Keratinocyte (primary cell): Measurements from ENCODE around the gene BAG3. TPM values are rescaled to one million over a fixed set of nuclear protein-coding genes. Genes with fewer than 3 reads are reported as not detected.

Experiments used
- DNase-seq: peaks from one replicate; pipeline ENCODE4 v3.0.0-alpha.2; 2011; ENCODE audit warnings: low read depth, missing footprints, low spot score
- FAIRE-seq: peaks from 2 replicates; lab custom pipeline; 2011; peaks lifted over from hg19 to GRCh38; lab: Jason Lieb, UNC
- H2AFZ ChIP-seq: 2 replicates; pipeline ENCODE4 v1.6.0; 2012; ENCODE audit warnings: low read length, control low read depth, inconsistent platforms; ENCODE audit not compliant: control insufficient read depth
- H3K27ac ChIP-seq: 2 replicates; pipeline ENCODE4 v1.5.1; 2011; ENCODE audit warnings: low read length; ENCODE audit not compliant: control insufficient read depth, insufficient read depth
- H3K27me3 ChIP-seq: 3 replicates; pipeline ENCODE4 v1.6.0; 2011; ENCODE audit warnings: low read length; ENCODE audit not compliant: control insufficient read depth, insufficient read depth; ENCODE audit errors: extremely low read depth
- H3K36me3 ChIP-seq, 2 experiments: 2 replicates in 1 of 2; 3 replicates in 1 of 2; pipeline ENCODE4 v1.5.1; 2011; ENCODE audit warnings: low read length in 2 of 2, mild to moderate bottlenecking in 1 of 2; ENCODE audit not compliant: control insufficient read depth in 2 of 2, insufficient read depth in 2 of 2; ENCODE audit errors: extremely low read depth in 1 of 2
- H3K4me1 ChIP-seq: 3 replicates; pipeline ENCODE4 v1.5.1; 2011; ENCODE audit warnings: low read length; ENCODE audit not compliant: control insufficient read depth, insufficient read depth; ENCODE audit errors: extremely low read depth
- H3K4me2 ChIP-seq: 3 replicates; pipeline ENCODE4 v1.6.0; 2011; ENCODE audit warnings: low read depth, low read length; ENCODE audit not compliant: control insufficient read depth, insufficient read depth; ENCODE audit errors: extremely low read depth
- H3K4me3 ChIP-seq, 3 experiments: fragments of 200-600 bp in 1 of 3; sonication (generic) in 1 of 3; 2 replicates in 2 of 3; 3 replicates in 1 of 3; pipeline ENCODE4 v1.5.1; 2011 to 2016; ENCODE audit warnings: low read length in 3 of 3, mild to moderate bottlenecking in 3 of 3, control low read depth in 2 of 3, inconsistent platforms in 1 of 3, low read depth in 1 of 3, mixed read lengths in 1 of 3, mixed run types in 1 of 3, moderate library complexity in 1 of 3; ENCODE audit not compliant: control insufficient read depth in 2 of 3, insufficient read depth in 2 of 3; ENCODE audit errors: extremely low read depth in 1 of 3
- H3K79me2 ChIP-seq: 2 replicates; pipeline ENCODE4 v1.6.0; 2012; ENCODE audit warnings: low read length; ENCODE audit not compliant: control insufficient read depth, insufficient read depth
- H3K9ac ChIP-seq: 3 replicates; pipeline ENCODE4 v1.6.0; 2011; ENCODE audit warnings: low read length; ENCODE audit not compliant: control insufficient read depth, insufficient read depth; ENCODE audit errors: extremely low read depth
- H3K9me1 ChIP-seq: 3 replicates; pipeline ENCODE4 v1.6.0; 2011; ENCODE audit warnings: low read length; ENCODE audit not compliant: control insufficient read depth, insufficient read depth; ENCODE audit errors: extremely low read depth
- H3K9me3 ChIP-seq: 2 replicates; pipeline ENCODE4 v1.5.1; 2012; ENCODE audit warnings: low read depth, low read length; ENCODE audit not compliant: control insufficient read depth
- H4K20me1 ChIP-seq: 3 replicates; pipeline ENCODE4 v1.6.0; 2011; ENCODE audit warnings: low read length; ENCODE audit not compliant: control insufficient read depth, insufficient read depth; ENCODE audit errors: extremely low read depth
- CTCF ChIP-seq, 3 experiments: IDR thresholded peaks in 1 of 3; conservative IDR thresholded peaks in 1 of 3; optimal IDR thresholded peaks in 1 of 3; 2 replicates in 2 of 3; 3 replicates in 1 of 3; pipeline versions ENCODE3 to v1.5.1; 2011; ENCODE audit warnings: low read length in 3 of 3, mild to moderate bottlenecking in 3 of 3, moderate library complexity in 2 of 3, control low read depth in 1 of 3, inconsistent platforms in 1 of 3; ENCODE audit not compliant: insufficient read depth in 2 of 3; ENCODE audit errors: extremely low read depth in 1 of 3
- EZH2 ChIP-seq: IDR thresholded peaks from one replicate; pipeline ENCODE4 v1.6.1; 2012; ENCODE audit warnings: inconsistent platforms, mild to moderate bottlenecking, low read length, moderate library complexity
- dilution Hi-C: fragments of 300-500 bp; cut with MboI; formaldehyde crosslinking; loops from one replicate; pipeline ENCODE4 v1.7.0; 2020; ENCODE audit warnings: low sequenced_read_pairs; ENCODE audit not compliant: extremely low pct_ligation_motif_present
- polyA plus RNA-seq, 5 experiments: library from polyadenylated mRNA; depleted of rRNA in 3 of 5; stranded (reverse) in 3 of 5; stranded (forward) in 1 of 5; unstranded in 1 of 5; fragments of >200 nt; gene quantifications; 1 replicate in 1 of 5; 2 replicates in 3 of 5; 3 replicates in 1 of 5; pipeline versions ENCODE4 v1.2.1 to v1.2.3, GENCODE V29; 2011 to 2012; ENCODE audit warnings: missing spikeins in 2 of 5, low read depth in 1 of 5, low replicate concordance in 1 of 5

Gene BAG3
- polyA plus RNA-seq, 1 donor (not counting 4 experiments of a cell fraction or from before 2014, with no cell fraction given) = 26.2 TPM

GRCh38 chr10:119687192-119688032, 36.2 kb downstream of the BAG3 start:
- no peaks in the 10 kb centered on the region for H3K9me1 ChIP-seq
- H3K4me2 ChIP-seq = peak overlapping the region; percentile 89
- H3K4me3 ChIP-seq = peak overlapping the region; percentile 32 to 68 (median 63)
- H3K4me1 ChIP-seq = peaks cover 24% of the 10 kb centered on the region
- H4K20me1 ChIP-seq = no peaks in the 10 kb centered on the region
- dilution Hi-C loops = no loop called here
- FAIRE-seq = peak; percentile 17
- H3K27me3 ChIP-seq = no peaks in the 10 kb centered on the region
- H3K79me2 ChIP-seq = no peaks in the 10 kb centered on the region
- no peak for DNase-seq
- no peaks in the 10 kb centered on the region for H3K36me3 ChIP-seq
- H3K9ac ChIP-seq = peak overlapping the region; percentile 76
- peak overlapping the region; percentile 93 for H3K27ac ChIP-seq
- H2AFZ ChIP-seq = peak overlapping the region; percentile 69
- no peaks in the 10 kb centered on the region for H3K9me3 ChIP-seq
- TF ChIP-seq CTCF (optimal IDR thresholded peaks at IDR 0.05 in 1 of 3, IDR thresholded peaks at IDR 0.05 in 1 of 3, conservative IDR thresholded peaks at IDR 0.05 in 1 of 3; ENCODE audit: extremely low read depth in 1 of 3, insufficient read depth in 2 of 3, low read length in 3 of 3) (no peak), EZH2 (no peak)

DNA sequence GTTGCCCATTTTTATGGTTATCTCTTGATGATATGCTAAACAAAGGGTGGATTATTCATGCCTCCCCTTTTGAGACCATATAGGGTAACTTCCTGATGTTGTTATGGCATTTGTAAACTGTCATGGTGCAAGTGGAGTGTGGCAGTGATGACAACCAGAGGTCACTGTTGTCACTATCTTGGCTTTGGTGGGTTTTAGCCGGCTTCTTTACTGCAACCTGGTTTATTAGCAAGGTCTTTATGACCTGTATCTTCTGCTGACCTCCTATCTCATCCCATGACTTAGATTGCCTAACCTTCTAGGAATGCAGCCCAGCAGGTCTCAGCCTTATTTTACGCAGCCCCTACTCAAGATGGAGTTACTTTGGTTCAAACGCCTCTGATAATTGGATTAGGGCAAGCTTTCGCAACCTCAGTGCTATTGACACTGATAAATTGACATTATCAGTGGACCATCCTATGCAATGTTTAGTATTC, 36.9 kb downstream of the BAG3 start:
- Histone ChIP-seq H3K9ac (peak overlapping the region; percentile 76), H3K4me3 (peak overlapping the region in 1 of 3 experiments; percentile 63), H4K20me1 (no peaks in the 10 kb centered on the region), H3K79me2 (no peaks in the 10 kb centered on the region), H3K27me3 (no peaks in the 10 kb centered on the region), H2AFZ (peak overlapping the region; percentile 6), H3K27ac (peak overlapping the region; percentile 93), H3K9me1 (no peaks in the 10 kb centered on the region), H3K36me3 (no peaks in the 10 kb centered on the region), H3K4me2 (peak overlapping the region; percentile 89), H3K9me3 (no peaks in the 10 kb centered on the region), H3K4me1 (peaks cover 18% of the 10 kb centered on the region)
- TF ChIP-seq EZH2 (no peak), CTCF (optimal IDR thresholded peaks at IDR 0.05 in 1 of 3, IDR thresholded peaks at IDR 0.05 in 1 of 3, conservative IDR thresholded peaks at IDR 0.05 in 1 of 3; ENCODE audit: extremely low read depth in 1 of 3, insufficient read depth in 2 of 3, low read length in 3 of 3) (no peak)
- DNase-seq (no peak), FAIRE-seq (no peak)
- dilution Hi-C loops = no loop called here
